DMS79 treated with DMSO at 0.1 percent for 48 hours (cell line): ENCODE measurements around the gene TRIM64C.
"Not testable (repeated sequence)": the region's sequence is repeated elsewhere in the genome, so short reads cannot be mapped to it uniquely, and the experiment has no call there.

Experiments used
- DNase-seq: peaks from one replicate; lab custom pipeline; 2025; lab: John Stamatoyannopoulos, UW

The TRIM64C gene, protein sequence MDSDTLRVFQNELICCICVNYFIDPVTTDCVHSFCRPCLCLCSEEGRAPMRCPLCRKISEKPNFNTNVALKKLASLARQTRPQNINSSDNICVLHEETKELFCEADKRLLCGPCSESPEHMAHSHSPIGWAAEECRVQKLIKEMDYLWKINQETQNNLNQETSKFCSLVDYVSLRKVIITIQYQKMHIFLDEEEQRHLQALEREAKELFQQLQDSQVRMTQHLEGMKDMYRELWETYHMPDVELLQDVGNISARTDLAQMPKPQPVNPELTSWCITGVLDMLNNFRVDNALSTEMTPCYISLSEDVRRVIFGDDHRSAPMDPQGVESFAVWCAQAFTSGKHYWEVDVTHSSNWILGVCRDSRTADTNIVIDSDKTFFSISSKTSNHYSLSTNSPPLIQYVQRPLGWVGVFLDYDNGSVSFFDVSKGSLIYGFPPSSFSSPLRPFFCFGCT

DNA sequence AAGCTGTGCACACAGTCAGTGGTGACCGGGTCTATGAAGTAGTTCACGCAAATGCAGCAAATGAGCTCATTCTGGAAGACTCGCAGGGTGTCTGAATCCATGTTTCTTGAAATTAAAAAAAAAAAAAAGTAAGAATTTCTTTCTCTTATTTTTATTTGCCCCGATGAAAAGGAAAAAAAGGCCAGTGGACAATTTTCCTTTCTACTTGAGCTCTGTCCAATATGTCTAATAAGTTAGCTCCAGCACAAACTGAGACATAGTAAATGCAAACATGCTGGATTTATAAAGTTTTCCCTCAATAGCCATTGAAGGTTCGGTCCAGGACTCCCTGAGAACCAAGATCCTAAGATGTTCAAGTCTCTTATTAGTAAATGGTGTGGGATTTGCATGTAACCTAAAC, at the start of gene TRIM64C:
TRIM64C (minus strand) TSS at position 101 of the 400 bp plus-strand sequence; CDS start at position 101, 0 bp downstream.
- DNase-seq: not testable (repeated sequence)

DNA sequence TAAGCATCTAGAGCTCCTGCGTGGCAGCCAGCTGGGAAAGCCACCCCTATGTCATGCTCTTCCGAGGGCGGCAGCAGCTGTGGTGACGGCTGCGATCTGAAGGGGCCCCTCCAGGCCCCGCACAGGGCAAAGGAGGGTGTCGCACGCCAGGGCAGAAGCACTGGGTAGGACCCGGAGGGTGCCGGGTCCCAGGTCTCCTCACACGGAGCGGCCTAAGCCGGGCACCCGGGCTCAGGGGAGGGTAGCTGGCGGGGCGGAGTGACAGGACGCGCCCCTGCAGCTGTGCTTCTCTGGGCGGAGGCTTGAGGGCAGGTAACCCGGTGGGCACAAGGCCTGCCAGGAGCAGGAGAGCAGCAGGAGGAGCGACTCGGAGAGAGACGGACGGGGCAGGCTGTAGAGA, 43.4 kb upstream of the TRIM64C start:
- DNase-seq: not testable (repeated sequence)

- DNase-seq: not testable (repeated sequence)
Measured at GRCh38 chr11:49069897-49070296, 11.0 kb upstream of the TRIM64C start.

- DNase-seq: not testable (repeated sequence)
Measured at GRCh38 chr11:49049821-49050220, 9.1 kb downstream of the TRIM64C start.

GRCh38 chr11:49048229-49048628, 10.7 kb downstream of the TRIM64C start:
- not testable (repeated sequence) for DNase-seq

DNA sequence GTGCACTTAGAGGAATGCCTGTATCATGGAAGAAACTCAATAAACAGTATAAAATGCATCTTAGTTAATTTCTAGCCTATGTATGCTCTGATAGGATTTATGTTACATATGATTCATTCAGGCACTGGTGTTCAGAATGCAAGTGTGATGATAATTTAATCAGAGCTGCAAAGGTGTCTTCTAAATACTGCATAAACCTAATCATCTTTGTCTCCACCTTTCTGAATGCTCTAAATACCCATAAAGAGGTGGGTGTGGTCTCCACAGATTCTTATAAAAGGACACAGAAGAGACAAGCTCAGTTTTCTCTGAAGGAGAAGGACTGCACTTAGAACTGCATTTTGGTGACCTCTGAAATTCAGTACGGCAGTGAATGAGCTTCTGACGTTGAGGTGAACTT, 30.4 kb downstream of the TRIM64C start, which contains the start of gene TRIM49B:
TRIM49B (plus strand) TSS at position 301 of the 400 bp plus-strand sequence. CDS start 2,777 bp downstream, outside the sequence.
- DNase-seq: not testable (repeated sequence)
